ENCODE results near the gene FAM170B. TPM values are rescaled to one million over a fixed set of nuclear protein-coding genes. Genes with fewer than 3 reads are reported as not detected.

FAM170B gene
- total RNA-seq, result not detected in 2 replicates

DNA sequence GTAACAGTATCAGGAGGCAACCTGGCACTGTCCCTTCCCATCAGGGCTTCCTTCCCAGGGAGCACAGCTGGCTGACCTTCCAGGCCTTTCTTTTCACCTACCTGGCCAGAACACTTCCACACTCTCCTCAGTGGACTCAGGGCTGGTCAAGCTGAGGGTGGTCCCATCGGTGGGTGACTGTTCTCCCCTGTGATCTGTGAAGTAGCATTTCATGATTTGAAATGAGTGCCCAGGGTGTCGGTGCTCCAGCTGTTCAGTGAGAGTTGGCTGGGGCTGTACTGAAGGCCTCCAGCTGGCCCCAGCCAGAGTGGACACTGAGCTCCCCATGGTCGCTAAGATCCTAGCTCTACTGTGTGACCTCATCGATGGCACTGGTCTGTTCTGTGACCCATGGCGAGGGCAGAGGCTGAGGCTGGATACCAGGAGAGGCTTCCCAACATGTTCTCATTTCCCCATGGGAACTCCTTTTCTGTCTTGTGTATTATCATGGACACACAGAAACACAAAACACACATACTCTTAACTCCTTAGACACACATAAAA lies at the start of gene FAM170B:
Gene FAM170B (minus strand): TSS at position 316 of the 543 bp plus-strand sequence. CDS start 103 bp downstream, at position 213.

DNA sequence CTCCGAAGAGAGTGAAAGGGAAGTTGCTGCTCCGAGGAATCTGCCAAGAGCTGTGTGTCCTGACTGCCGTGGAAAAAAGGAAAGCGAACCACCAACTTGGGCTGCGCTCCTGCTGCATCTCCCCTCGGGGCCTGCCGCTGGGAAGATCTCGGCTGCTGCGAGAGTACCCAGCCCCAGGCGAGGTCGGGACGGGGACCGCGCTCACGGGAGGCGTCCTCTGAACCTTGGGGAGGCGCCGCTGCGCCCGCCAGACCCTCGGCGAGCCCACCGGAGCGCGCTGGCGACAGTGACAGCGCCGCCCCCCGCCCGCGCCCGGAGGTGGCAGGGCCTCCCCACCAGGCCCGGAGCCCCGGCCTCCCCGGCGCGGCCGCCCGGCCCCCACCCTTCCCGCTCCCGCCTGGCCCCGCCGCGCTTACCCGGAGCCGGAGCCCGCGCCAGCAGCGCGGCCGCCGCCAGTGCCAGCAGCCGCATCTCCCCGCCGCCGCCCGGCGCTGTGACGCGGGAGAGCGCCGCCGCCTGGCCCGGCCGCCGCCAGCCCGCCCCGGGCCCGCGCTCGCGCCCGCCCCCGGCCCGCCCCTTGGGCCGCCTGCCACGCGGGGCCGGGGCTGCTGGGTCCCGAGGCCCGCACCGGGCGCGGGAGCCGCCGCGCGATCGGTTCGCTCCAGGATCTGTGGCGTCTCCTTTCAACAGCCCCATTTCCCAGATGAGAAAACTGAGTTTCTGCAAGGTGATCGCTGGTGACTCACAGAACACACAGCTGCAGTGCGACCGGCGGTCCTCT lies 18.6 kb downstream of the FAM170B start, which contains the start of gene VSTM4:
Gene VSTM4 (minus strand): TSS at position 508 of the 781 bp plus-strand sequence. CDS start 37 bp downstream, at position 471.

Other genes starting within 250 kb of the FAM170B start
- not detected in 2 replicates for gene LRRC18, start 194.2 kb downstream of the FAM170B start, total RNA-seq
- gene VSTM4, start 18.5 kb downstream of the FAM170B start, total RNA-seq, result 0.09 and 0.27 TPM in 2 replicates
- 0.28 and 6.1 TPM in 2 replicates for gene TMEM273, start 54.4 kb upstream of the FAM170B start, total RNA-seq
- under 0.01 TPM in 1 of 2 replicates, not detected in the other for gene C10orf71, start 165.1 kb upstream of the FAM170B start, total RNA-seq

All from endothelial cell of coronary artery (primary cell).